COLO829 (cell line): Measurements from ENCODE around the gene CBFA2T3.
"Not testable (repeated sequence)": the region's sequence is repeated elsewhere in the genome, so short reads cannot be mapped to it uniquely, and the experiment has no call there.

Experiments used
- DNase-seq: peaks from one replicate; pipeline ENCODE4 v3.0.0; 2012; ENCODE audit warnings: low spot score

CBFA2T3 gene

DNA sequence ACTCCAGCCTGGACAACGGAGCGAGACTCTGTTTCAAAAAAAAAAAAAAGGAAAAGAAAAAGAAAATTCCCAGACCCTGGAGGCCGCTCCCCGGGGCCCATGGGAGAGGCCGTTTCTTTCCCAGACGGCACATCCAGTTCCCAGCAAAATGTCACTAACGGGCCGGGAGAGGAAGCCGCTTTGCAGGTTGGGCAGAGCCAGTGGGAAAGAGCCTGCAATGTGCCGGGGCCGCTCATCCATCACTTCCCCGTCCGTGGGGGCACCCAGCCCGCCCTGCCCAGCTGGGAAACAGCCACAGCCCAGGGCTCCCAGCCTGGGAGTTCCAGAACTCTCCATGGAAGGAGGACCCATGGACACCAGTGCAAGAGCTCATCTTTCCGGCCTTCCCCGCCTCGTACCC lies 68.7 kb downstream of the CBFA2T3 start:
- DNase-seq = no peak

DNA sequence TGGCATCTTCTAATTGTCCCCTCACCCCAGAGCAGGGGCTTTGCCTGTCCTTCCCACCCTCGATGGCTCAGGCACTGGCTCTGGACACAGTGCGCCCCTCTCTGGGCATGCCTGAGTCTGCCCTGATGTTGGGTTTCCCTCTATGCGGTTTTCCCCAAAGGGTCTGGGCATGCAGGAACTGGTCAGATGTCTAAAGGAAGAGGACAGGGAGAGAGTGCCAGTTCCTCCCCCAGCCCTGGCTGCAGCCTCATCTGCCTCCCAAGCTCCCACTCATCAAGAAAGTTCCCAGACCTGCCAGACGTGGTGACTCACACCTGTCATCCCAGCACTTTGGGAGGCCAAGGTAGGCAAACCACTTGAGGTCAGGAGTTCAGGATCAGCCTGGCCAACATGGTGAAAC lies 69.2 kb downstream of the CBFA2T3 start:
- no peak for DNase-seq

DNA sequence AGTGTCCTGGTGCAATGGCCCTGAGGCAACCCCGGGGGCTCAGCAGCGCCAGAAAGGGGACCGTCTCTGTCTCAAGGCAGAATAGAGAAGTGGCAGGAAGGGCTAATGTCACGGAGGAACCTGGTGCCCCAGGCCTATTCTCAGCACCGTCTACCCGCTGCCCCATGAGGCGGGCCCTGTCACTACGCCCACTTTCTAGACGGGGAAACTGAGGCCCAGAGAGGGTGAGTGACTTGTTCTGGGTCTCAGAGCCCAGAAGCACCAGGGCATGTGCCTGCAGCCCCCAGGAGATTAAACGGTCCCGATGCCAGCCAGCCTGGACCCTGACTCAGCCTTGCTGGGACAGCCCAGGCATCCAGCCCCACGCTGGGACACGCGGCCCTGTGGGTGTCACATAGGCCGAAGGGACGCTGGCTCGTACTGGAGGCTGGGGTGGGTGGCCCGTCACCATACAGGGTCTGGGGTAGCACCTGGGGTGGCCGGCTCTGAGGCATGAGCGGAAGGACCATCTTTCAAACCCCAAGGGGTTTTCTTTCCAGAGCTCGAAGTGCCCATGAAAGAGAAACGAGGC lies 70.4 kb downstream of the CBFA2T3 start:
- DNase-seq = no peak

DNA sequence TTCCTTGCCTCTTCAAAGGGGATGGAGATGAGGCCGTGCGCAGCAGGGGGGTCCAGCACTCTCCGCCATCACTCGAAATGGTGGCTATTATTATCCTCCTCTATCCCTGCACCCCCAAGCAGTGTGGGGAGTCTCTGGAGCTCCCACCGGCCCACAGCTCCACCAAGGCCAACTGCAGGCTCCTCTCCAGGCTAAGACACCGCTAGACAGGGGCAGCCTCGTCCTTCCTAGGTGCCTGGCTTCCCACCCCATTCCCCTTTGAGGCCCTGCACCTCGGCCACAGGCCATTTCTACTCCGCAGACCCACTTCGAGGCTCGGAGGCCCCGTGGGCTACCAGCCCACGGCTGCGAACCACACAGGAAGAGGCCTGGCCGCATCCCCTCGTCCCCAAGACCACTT lies 71.0 kb downstream of the CBFA2T3 start:
- DNase-seq = no peak

DNA sequence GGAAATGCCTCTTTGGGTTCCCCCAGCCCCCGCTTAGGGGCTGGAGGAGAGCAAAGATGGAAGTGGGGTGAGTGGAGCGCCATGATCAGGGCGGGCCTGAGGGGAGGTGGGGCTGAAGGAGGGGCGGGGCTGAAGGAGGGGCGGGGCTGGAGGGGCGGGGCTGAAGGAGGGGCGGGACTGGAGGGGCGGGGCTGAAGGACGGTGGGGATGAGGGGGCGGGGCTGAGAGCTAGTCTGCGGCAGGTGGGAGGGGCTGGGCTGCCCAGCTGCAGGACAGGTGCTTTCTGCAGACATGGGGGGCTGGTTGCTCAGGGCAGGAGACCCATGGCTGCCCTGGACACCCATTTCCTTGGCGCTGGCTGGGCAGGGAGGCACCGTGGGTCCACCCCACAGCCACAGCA lies 71.4 kb downstream of the CBFA2T3 start:
- DNase-seq = peak; percentile 32

DNA sequence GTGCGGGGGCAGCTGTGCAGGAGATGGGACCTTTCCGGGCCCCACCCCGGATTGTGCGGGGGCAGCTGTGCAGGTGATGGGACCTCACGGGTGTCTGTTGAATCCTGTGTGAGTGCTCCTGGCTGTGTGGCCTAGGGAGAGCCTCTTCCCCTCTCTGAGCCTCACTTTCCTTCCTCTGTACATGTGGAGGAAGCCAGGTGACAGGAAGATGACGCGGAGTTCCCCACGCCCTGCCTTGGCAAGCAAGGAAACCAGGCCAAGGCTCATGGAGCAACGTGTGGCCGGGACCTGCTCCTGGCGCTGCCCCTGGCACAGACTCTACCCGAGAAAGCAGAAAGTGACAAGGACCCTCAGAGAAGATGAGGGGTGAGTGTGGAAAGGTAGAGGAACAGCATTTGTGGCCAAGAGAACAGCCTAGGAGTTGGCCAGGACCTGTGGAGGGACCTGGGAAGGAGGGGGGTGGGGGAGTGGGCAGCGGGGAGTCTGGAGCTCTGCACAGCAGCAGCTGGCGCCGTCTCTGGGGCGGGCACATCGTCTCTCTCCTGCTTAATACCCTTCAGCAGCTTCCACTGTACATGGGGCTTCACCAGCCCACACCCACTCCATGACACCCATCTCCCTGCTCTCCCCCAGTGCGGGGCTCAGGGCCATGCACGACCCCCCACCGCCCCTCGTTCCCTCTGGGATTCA lies 72.2 kb downstream of the CBFA2T3 start:
- no peak for DNase-seq

DNA sequence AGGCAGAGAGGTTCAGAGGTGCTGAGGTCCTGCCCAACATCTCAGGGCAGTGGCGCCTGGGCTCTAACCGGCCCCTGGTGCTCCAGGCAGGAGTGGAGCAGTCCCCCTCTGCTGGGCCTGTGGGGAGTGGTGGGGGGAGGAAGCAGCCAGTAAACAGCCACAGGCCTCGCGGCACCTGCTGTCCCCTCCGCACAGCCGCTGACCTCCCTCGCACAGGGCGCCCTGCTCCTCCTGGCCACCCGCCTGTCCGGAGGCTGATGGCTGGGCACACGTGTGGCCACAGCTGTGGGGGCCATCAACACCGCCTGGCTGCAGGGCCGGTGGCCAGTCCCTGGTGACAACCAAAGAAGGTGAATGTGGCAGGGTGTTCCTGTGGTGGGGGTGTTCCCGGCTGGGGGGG lies 73.7 kb downstream of the CBFA2T3 start:
- no peak for DNase-seq

DNA sequence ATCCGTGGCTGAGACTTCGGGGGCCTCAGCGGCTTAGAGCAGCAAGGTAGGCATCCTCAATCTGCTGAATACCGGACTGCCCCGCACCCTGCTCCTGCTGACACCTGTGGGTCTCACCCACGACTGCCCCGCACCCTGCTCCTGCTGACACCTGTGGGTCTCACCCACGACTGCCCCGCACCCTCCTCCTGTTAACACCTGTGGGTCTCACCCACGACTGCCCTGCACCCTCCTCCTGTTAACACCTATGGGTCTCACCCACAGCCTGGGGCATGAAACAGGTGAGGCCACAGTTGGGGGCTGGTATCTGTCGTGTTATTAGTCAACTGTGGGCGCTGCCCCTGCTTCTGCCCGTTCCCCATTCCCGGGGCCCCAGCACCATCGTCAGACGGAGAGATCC lies 74.3 kb downstream of the CBFA2T3 start:
- no peak for DNase-seq

DNA sequence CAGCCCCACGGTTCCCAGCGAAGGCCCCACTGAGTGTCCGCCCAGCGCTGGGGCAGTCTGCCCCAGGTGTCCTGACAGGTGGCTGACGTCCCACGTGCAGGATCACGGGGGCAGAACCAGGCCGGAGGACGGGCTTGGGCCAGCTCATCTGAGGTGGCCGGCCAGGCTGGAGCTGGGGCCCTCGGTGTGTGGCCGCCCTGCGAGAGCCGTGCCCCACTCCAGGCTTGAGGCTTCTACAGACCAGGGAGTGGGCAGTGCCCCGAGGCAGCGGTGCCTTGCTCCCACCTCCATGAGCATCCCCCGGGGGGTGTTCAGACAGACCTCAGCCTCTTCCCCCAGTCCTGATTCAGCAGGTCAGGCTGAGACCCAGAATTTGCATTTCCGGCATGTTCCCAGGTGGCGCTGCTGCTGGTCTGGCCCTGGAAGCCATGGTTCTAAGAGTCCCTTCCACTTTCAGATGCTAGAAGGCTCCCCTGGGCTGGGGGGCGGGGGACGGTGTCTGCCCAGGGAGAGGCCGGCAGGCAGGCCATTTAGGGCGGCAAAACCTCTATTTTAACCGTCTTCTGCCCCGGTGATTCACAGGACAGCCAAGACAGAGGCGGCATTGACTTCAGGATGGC lies 75.2 kb downstream of the CBFA2T3 start:
- no peak for DNase-seq

DNA sequence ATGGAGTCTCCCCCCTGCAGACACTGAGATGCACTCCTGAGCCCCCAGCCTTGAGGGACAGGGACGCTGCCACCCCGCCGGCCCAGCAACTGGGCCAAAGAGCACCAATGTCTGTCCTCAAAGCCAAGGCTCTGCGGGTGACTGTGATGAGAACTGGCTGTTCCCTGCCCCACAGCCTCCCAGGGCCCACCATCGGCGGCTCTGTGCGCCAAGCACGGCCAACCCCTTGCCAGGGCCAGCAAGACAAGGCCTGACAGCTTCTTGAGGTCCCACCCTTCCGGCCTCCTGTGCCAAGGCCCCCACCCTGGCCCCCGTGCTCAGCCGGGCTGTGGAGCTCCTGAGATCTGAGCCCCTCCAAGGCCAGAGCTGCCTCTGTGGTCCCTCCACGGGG lies 76.3 kb downstream of the CBFA2T3 start:
- no peak for DNase-seq

DNA sequence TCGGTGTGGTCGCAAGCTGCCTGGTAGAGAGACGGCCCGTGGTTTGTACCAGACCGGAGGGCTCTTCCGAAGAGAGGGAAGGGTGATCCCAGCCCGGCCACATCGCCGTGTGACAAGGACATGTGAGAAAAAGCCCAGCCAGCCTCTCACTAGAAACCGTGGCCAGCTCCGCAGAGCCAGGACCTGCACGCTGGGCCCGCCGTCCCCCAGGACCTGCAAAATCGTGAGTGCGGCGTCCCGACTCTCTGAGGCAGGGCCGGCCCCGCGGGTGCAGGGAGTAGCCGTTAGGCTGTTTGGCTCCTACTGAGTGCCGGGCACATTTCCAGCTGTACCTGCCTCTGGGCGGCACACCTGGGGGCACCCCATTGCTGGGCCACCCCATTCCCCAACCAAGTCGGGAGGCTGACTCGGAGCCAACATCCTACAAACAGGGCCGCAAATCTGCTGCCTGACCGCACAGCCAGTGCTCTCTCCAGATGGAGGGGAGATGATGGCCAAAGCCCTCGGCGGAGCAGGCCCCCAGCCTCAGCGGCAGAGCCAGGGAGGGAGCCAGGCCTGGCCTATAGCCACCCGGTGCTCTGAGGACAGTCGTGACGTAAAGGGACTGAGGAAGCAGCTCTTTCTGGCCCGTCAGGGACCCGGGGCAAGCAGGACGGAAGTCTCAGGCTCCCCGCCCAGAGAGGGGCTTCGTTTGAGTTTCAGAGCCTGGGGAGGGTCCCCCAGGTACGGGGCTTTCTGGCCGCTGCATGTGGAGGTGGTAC lies 76.9 kb downstream of the CBFA2T3 start:
- DNase-seq = no peak

DNA sequence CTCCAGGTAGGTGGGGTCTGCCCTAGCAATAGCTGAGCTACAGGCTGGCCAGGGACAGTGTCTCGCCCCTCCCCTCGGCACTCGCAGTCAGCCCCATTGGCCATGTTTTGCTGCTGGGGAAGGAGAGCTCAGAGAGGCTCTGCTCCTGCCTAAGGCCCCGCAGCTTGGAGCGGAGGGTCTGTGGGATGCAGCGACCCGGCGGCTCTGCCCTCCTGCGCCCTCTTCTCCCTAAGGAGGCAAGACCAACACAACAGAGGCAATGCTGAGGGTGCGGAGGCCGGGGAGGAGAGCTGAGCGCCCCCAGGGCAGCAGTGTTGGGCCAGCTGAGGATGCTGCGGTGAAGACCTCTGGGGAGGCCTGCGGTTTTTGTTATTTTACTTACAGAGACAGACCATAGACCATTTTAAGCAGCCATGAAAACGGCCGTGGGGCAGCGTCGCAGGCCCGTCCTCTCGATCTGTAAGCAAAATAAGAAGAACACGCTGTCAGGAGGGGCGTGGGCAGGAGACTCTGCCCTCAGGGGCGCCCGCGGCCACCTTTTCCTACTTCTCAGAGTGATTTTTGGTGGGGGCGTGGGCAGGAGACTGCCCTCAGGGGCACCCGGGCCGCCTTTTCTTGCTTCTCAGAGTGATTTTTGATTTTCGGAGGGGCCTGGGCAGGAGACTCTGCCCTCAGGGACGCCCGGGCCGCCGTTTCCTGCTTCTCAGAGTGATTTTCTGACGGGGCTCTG lies 79.1 kb downstream of the CBFA2T3 start:
- DNase-seq = no peak

DNA sequence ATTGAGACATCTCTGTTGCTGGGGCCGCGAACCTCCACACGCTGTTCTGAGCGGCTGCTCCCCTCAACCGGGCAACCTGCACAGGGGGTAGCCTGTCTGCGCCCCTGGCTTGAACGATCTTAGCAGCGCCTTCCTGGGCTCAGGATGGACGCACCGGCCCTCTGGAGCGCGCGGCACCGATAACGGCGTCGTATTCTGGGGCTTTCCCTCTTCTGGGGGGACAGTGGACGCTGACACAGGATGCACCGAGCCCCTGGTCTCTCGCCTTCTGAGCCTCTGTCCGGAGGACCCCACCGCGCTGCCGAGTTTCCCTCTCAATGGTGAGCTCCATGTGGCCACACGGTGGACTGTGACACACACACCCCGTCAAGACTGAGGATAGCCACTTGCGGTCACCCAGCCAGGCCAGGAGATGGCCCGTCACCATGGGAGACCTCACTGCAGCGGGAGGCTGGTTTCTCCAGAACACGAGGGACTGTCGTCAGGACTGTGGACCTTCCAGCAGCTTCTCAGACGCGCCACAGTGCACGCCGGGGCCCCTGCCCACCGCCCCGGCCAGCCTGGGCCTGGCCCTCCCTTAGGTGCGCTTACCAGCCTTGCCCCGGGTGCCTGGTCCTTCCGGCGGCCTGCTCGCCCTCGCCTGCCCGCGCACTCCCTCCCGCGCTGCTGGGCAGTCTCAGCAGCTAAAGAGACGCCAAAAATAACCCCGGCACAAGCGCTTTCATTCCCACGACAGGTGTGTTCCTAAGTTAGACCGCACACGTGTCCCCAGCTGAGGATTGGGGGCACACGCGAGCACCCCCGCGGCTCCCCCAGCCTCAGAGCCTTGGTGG lies 80.6 kb downstream of the CBFA2T3 start:
- no peak for DNase-seq

DNA sequence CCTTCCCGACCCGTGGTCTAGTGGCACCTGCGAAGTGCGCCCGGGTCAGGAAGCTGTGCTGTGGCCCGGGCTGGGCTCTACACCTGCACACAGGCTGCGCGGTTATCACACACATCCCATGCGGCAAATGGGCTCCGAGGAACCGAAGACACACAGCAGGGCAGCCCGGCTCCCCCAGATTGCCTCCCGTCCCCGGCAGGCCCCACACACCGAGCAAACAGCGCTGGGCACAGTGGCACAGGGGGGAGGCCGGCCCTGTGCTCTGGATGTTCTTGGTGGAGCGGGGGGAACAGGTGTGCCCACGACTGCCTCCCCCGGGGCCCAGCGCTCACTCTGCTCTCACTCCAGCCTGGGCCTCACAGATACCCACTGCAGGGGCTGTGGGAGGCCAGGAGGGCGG lies 81.7 kb downstream of the CBFA2T3 start:
- DNase-seq = no peak

DNA sequence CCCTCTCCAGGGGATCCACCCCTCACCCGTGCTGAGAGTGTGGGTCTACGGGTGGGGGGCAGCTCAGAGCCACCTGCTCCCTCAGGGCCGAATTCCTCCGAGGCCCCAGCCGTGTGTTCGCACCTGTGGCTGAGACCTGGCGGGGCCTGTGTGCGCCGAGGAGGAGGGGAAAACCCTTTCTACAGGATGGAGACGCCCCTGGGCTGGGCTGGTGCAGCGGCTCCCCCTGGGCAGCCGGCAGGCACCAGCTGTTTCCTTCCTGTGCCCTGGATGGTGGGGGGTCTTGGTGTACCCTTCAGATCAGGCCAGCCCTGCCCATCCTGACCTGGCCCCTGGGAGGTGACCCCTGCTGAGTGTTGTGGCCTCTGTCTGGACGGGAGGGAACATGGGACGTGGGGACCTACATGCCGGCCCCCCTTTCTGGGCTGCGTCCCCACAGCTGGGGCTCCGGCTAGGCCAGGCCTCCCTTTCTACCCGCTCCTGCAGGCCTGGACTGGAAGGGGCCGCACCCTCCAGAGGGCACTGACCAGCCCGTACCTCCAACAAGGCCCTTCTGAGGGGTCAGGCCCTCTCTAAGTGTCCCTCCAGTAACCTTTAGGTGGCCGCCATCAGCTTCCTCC lies 82.2 kb downstream of the CBFA2T3 start:
- no peak for DNase-seq

DNA sequence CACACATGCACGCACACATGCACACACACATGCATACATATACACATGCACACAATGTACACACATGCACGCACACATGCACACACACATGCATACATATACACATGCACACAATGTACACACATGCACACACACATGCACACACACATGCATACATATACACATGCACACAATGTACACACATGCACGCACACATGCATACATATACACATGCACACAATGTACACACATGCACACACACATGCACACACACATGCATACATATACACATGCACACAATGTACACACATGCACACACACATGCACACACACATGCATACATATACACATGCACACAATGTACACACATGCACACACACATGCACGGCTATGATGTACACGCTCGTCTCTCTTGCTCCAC lies 82.7 kb downstream of the CBFA2T3 start:
- not testable (repeated sequence) for DNase-seq

DNA sequence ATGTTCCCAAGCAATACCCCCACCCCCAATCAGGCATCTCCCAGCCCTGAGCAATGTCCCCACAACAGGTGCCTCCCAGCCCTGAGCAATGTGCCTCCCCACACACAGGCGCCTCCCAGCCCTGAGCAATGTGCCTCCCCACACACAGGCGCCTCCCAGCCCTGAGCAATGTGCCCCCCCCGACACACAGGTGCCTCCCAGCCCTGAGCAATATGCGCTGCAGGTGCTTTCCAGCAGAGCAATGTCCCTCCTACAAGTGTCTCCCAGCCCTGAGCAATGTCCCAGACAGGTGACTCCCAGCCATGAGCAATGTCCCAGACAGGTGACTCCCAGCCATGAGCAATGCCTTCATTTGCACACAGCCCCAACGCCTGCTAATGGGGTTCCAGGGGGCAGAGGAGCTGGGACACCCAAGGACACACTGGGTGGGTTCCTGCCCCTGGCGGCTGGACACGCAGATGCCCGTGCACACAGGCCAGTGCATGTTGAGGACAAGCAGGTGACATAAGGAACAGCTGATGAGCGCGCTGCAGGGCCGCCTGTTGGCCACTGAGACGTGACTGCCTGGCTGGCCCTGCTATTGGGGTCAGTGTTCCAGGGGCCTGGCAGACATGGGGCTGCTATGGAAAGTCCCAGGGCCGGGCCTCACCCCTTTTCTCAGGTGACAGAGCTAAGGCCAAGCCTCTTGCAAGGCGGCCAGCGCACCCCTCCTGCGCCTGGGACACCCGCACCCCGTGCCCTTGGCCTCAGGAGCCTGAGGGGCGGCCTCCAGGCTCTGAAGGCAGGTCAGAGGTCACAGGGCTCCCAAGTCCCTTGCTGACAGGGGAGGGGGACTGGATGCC lies 83.7 kb downstream of the CBFA2T3 start:
- no peak for DNase-seq

DNA sequence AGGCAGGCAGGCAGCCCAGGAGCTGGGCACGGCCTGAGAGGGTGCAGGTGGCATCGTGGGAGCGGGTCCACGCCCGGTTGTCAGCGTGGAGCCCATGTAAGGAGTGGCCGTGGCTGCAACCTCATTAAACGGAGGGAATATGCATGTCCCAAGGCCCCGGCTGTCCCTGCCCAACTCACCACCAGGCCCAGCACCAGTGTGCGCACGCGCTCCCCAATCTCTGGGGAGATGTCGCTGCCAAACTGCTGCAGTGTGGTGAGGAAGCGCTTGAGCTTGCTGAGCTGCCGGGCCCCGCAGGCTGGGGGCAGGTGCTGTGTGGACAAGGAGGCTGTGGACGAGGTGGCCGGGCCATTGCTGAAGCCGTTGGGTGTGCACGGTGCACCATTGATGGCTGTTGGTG lies 84.9 kb downstream of the CBFA2T3 start:
- no peak for DNase-seq

DNA sequence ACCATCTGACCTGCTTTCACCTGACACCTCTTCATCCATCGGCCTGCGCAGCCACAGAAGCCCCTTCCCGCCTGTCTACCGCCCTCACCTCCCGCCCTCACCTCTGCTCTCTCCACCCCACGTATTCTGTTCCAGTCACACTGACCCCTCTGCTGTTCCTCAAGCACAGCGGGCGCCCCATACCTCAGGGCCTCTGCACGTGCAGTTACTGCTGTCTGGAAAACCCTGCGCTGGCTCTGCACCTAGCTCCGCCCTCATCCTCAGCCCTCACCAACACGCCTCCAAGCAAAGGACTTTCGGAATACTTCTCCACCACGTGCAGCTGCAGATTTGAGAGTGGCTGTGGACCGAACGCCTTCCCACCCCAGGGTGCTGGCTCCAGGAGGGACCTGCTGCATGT lies 85.9 kb downstream of the CBFA2T3 start:
- DNase-seq = no peak

DNA sequence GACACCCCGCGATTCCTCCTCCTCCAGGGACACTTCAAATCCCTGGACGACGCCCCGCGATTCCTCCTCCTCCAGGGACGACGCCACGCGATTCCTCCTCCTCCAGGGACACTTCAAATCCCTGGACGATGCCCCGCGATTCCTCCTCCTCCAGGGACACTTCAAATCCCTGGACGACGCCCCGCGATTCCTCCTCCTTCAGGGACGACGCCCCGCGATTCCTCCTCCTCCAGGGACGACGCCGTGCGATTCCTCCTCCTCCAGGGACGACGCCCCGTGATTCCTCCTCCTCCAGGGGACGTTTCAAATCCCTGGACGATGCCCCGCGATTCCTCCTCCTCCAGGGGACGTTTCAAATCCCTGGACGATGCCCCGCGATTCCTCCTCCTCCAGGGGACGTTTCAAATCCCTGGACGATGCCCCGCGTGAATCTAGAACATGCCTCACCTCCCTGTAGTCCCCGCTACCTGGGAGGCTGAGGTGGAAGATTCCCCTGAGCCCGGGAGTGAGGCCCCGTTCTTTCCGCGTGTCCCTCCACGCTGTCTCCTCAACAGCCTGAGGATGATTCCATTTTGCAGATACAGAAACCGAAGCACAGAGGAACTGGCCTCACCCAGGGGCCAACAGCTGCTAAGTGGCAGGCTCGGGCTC lies 87.2 kb downstream of the CBFA2T3 start:
- not testable (repeated sequence) for DNase-seq
